B cell (primary cell): ENCODE results near the gene CCDC18. TPM values are rescaled to one million over a fixed set of nuclear protein-coding genes. Genes with fewer than 3 reads are reported as not detected.

Experiments used
- ATAC-seq: fragments of 200-7000 bp; cut with Tn5 transposase; one replicate; pipeline ENCODE4 v1.10.0; 2021; ENCODE audit warnings: low read depth, mild to moderate bottlenecking, moderate number of reproducible peaks, moderate library complexity
- CTCF ChIA-PET: fragments of 350-600 bp; sonication (Branson Sonifier 250); formaldehyde crosslinking; loops from one replicate; lab custom pipeline; 2021; ENCODE audit warnings: antibody characterized with exemption, inconsistent platforms; lab: Charles Lee
- POLR2A ChIA-PET: fragments of 350-600 bp; sonication (Branson Sonifier 250); formaldehyde crosslinking; loops from one replicate; lab custom pipeline; 2021; ENCODE audit warnings: antibody characterized with exemption; lab: Charles Lee
- DNase-seq: peaks from one replicate; pipeline ENCODE4 v3.0.0; 2013
- H2AFZ ChIP-seq: 2 replicates; pipeline ENCODE4 v1.6.1; 2012; ENCODE audit warnings: mild to moderate bottlenecking, low read depth, low read length; ENCODE audit not compliant: insufficient read depth, poor library complexity, severe bottlenecking
- H3K27ac ChIP-seq, 2 donors: 1 replicate in 1 of 2; 2 replicates in 1 of 2; pipeline ENCODE4 v1.5.1; 2012 to 2013; ENCODE audit warnings: low read length in 2 of 2, mild to moderate bottlenecking in 2 of 2, moderate library complexity in 1 of 2
- H3K27me3 ChIP-seq, 4 experiments: fragments of 200-600 bp in 1 of 4; sonication (generic) in 1 of 4; replicated peaks in 1 of 4; 1 replicate in 2 of 4; 2 replicates in 2 of 4; pipeline versions ENCODE4 v1.6.1 to v1.7.0; 2013 to 2016; ENCODE audit warnings: low read length in 3 of 4, mild to moderate bottlenecking in 2 of 4, mixed read lengths in 1 of 4, moderate library complexity in 1 of 4; ENCODE audit not compliant: insufficient read depth in 4 of 4, control insufficient read depth in 3 of 4; ENCODE audit errors: control extremely low read depth in 1 of 4
- H3K36me3 ChIP-seq, 2 experiments: replicated peaks in 1 of 2; 1 replicate in 1 of 2; 2 replicates in 1 of 2; pipeline versions ENCODE4 v1.6.1 to v1.7.1; 2013; ENCODE audit warnings: low read length in 1 of 2; ENCODE audit not compliant: insufficient read depth in 2 of 2, control insufficient read depth in 1 of 2; ENCODE audit errors: control extremely low read depth in 1 of 2, extremely low read depth in 1 of 2
- H3K4me1 ChIP-seq, 2 donors: fragments of 200-600 bp in 1 of 2; sonication (generic) in 1 of 2; 1 replicate in 1 of 2; 2 replicates in 1 of 2; pipeline versions ENCODE4 v1.5.1 to v1.6.1; 2013 to 2017; ENCODE audit warnings: low read length in 2 of 2; ENCODE audit not compliant: control insufficient read depth in 2 of 2, insufficient read depth in 2 of 2
- H3K4me2 ChIP-seq: replicated peaks from 2 replicates; pipeline ENCODE3; 2012; ENCODE audit warnings: mild to moderate bottlenecking, low read depth, low read length; ENCODE audit not compliant: poor library complexity, severe bottlenecking
- H3K4me3 ChIP-seq, 5 experiments: fragments of 200-600 bp in 1 of 5; sonication (generic) in 1 of 5; 1 replicate in 3 of 5; 2 replicates in 2 of 5; pipeline versions ENCODE4 v1.5.1 to v1.7.0; 2011 to 2016; ENCODE audit warnings: low read length in 4 of 5, mild to moderate bottlenecking in 4 of 5, low read depth in 2 of 5, control low read depth in 1 of 5, moderate library complexity in 1 of 5; ENCODE audit not compliant: insufficient read depth in 1 of 5; ENCODE audit errors: control extremely low read depth in 1 of 5, extremely low read depth in 1 of 5
- H3K79me2 ChIP-seq: fragments of 200-600 bp; sonication (generic); one replicate; pipeline ENCODE4 v1.6.0; 2016; ENCODE audit warnings: low read length; ENCODE audit not compliant: control insufficient read depth, insufficient read depth
- H3K9ac ChIP-seq: fragments of 200-600 bp; sonication (generic); 2 replicates; pipeline ENCODE4 v1.6.1; 2017; ENCODE audit warnings: mild to moderate bottlenecking, low read length, moderate library complexity
- H3K9me3 ChIP-seq, 3 donors: one replicate each; pipeline versions ENCODE4 v1.6.1 to v1.7.1; 2013; ENCODE audit warnings: low read length in 2 of 3; ENCODE audit not compliant: control insufficient read depth in 2 of 3, insufficient read depth in 1 of 3; ENCODE audit errors: control extremely low read depth in 1 of 3
- H4K20me1 ChIP-seq: 2 replicates; pipeline ENCODE4 v1.6.0; 2012; ENCODE audit warnings: mild to moderate bottlenecking, low read length; ENCODE audit not compliant: insufficient read depth, control insufficient read depth, poor library complexity, severe bottlenecking
- H3K27ac Mint-ChIP-seq: one replicate; pipeline ENCODE4 v1.8.0; 2021; ENCODE audit warnings: mixed read lengths
- H3K27me3 Mint-ChIP-seq: one replicate; pipeline ENCODE4 v1.8.0; 2021; ENCODE audit warnings: mixed read lengths
- H3K4me1 Mint-ChIP-seq: one replicate; pipeline ENCODE4 v1.8.0; 2021; ENCODE audit warnings: mixed read lengths
- H3K4me3 Mint-ChIP-seq: one replicate; pipeline ENCODE4 v1.8.0; 2021; ENCODE audit warnings: mixed read lengths
- H3K9me3 Mint-ChIP-seq: one replicate; pipeline ENCODE4 v1.8.0; 2022; ENCODE audit warnings: mixed read lengths; ENCODE audit not compliant: insufficient read depth
- EZH2 ChIP-seq: IDR thresholded peaks from 2 replicates; pipeline ENCODE4 v1.6.1; 2012; ENCODE audit warnings: borderline replicate concordance, low read depth, mild to moderate bottlenecking, moderate library complexity, low read length; ENCODE audit not compliant: insufficient read depth, poor library complexity, severe bottlenecking
- WGBS: methylation state at CpG from one replicate; pipeline ENCODE4 v1.1.5; 2013; ENCODE audit warnings: missing lambda C conversion rate; ENCODE audit not compliant: insufficient coverage; 5-methylcytosine and 5-hydroxymethylcytosine counted together
- intact Hi-C: fragments of 100-400 bp; cut with micrococcal nuclease; formaldehyde crosslinking; loops from one replicate; pipeline ENCODE4 v1.10.0; 2022
- polyA plus RNA-seq: library from polyadenylated mRNA; depleted of rRNA; stranded (reverse); fragments of >200 nt; gene quantifications from 2 replicates; pipeline ENCODE4 v1.2.3, GENCODE V29; 2012
- total RNA-seq, 2 donors: library from RNA; stranded (reverse); fragments of 120-200 nt in 1 of 2; gene quantifications; 1 replicate in 1 of 2; 2 replicates in 1 of 2; pipeline versions ENCODE4 v1.2.3 to v1.2.4, GENCODE V29; 2013 to 2022
- TF ChIP-seq, protein P1 (sequence below): fragments of 200-600 bp; IDR thresholded peaks from one replicate; pipeline ENCODE4 v1.8.0; 2022; ENCODE audit warnings: antibody characterized with exemption, mild to moderate bottlenecking

Gene CCDC18
- total and polyA plus RNA-seq, 2 donors (not counting 1 experiment from before 2014, with no cell fraction given): 7.7 to 16.0 TPM

DNA sequence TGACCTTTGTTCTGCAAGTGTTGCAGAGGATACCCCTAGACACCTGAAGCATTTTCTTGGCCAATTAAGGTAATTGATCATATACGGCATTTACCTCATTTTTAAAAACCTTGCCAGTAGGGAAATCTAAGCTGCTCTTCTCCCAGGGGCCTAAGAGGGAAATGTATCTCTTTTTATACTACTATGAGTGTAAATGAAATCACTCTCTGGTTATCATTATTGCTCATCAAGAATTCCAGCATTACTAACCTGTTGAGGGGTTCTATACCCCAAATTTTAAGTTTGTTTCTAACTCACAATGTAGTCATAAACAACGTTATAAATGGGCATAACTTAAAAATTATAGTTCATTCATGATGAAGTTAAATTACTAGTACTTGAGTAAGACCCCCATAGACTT is 27.7 kb upstream of the CCDC18 start:
- no peak overlapping the region for H3K4me3 ChIP-seq
- H2AFZ ChIP-seq: no peak overlapping the region
- TF ChIP-seq, protein P1, sequence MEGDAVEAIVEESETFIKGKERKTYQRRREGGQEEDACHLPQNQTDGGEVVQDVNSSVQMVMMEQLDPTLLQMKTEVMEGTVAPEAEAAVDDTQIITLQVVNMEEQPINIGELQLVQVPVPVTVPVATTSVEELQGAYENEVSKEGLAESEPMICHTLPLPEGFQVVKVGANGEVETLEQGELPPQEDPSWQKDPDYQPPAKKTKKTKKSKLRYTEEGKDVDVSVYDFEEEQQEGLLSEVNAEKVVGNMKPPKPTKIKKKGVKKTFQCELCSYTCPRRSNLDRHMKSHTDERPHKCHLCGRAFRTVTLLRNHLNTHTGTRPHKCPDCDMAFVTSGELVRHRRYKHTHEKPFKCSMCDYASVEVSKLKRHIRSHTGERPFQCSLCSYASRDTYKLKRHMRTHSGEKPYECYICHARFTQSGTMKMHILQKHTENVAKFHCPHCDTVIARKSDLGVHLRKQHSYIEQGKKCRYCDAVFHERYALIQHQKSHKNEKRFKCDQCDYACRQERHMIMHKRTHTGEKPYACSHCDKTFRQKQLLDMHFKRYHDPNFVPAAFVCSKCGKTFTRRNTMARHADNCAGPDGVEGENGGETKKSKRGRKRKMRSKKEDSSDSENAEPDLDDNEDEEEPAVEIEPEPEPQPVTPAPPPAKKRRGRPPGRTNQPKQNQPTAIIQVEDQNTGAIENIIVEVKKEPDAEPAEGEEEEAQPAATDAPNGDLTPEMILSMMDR: no peak
- TF ChIP-seq EZH2: no peak
- Mint-ChIP-seq H3K4me1 (no peaks in the 10 kb centered on the region), H3K27ac (no peak overlapping the region), H3K27me3 (no peaks in the 10 kb centered on the region), H3K4me3 (no peak overlapping the region), H3K9me3 (no peaks in the 10 kb centered on the region)
- no peaks in the 10 kb centered on the region for H3K79me2 ChIP-seq
- no peaks in the 10 kb centered on the region for H3K27me3 ChIP-seq
- CTCF ChIA-PET: no interaction called here
- H3K9ac ChIP-seq: no peak overlapping the region
- intact Hi-C loops: loop anchor here (5.0 kb wide), 1 partner anchor 36 kb away; no protein-coding TSS in a partner anchor
- H3K36me3 ChIP-seq: peaks cover 23 to 68% of the 10 kb centered on the region in 2 experiments
- POLR2A ChIA-PET: no interaction called here
- no CpG with 5 or more reads among the region's 2 CpGs for WGBS
- H4K20me1 ChIP-seq: peaks cover 5% of the 10 kb centered on the region
- H3K4me1 ChIP-seq: no peaks in the 10 kb centered on the region
- H3K4me2 ChIP-seq: no peak overlapping the region
- H3K27ac ChIP-seq: no peak overlapping the region
- DNase-seq (no peak), ATAC-seq (no peak)
- no peaks in the 10 kb centered on the region for H3K9me3 ChIP-seq

DNA sequence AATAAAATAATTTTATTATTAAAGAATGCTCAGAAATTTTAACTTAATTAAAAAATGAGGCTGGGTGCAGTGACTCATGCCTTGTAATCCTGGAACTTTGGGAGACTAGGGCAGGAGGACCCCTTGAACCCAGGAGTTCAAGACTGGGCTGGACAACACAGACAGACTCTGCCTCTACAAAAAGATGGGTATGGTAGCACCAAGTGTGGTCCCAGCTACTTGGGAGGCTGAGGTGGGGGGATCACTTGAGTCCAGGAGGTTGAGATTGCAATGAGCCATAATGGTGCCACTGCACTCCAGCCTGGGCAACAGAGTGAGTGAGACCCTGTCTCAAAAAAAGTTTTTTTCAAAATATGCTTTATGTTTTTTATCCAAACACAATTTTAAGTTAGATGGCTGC is 25.6 kb upstream of the CCDC18 start:
- H3K4me2 ChIP-seq: no peak overlapping the region
- TF ChIP-seq EZH2: no peak
- TF ChIP-seq, protein P1: no peak
- ATAC-seq (no peak), DNase-seq (no peak)
- no peaks in the 10 kb centered on the region for H3K27me3 Mint-ChIP-seq
- no peak overlapping the region for H3K27ac ChIP-seq
- intact Hi-C loops: loop anchor here (5.0 kb wide), 1 partner anchor 38 kb away; no protein-coding TSS in a partner anchor
- ChIA-PET POLR2A (interaction anchor here (0.6 kb wide), 1 partner anchor 8 kb away, joined by 4 read pairs; no protein-coding TSS in a partner anchor), CTCF (no interaction called here)
- H3K4me1 ChIP-seq: no peaks in the 10 kb centered on the region
- no peaks in the 10 kb centered on the region for H3K27me3 ChIP-seq
- H3K79me2 ChIP-seq: peaks cover 3% of the 10 kb centered on the region
- no peaks in the 10 kb centered on the region for H3K4me1 Mint-ChIP-seq
- no peak overlapping the region for H3K27ac Mint-ChIP-seq
- peaks cover 20 to 72% of the 10 kb centered on the region in 2 experiments for H3K36me3 ChIP-seq
- no peak overlapping the region for H2AFZ ChIP-seq
- no peaks in the 10 kb centered on the region for H3K9me3 Mint-ChIP-seq
- no peak overlapping the region for H3K4me3 ChIP-seq
- no peaks in the 10 kb centered on the region for H3K9me3 ChIP-seq
- H3K9ac ChIP-seq: no peak overlapping the region
- H3K4me3 Mint-ChIP-seq: no peak overlapping the region
- H4K20me1 ChIP-seq: peaks cover 9% of the 10 kb centered on the region
